GM08714 (cell line): ENCODE results near the gene MAPK8IP2.

Experiments used
- H3K4me3 ChIP-seq: fragments of 200-500 bp; sonication (Bioruptor generic); 2 replicates; pipeline ENCODE4 v1.5.1; 2014; ENCODE audit warnings: mild to moderate bottlenecking, low read length, inconsistent platforms
- ZNF274 ChIP-seq: IDR thresholded peaks from 2 replicates; pipeline ENCODE4 v1.6.1; 2012; ENCODE audit warnings: mild to moderate bottlenecking, low read depth, low read length

Gene MAPK8IP2

DNA sequence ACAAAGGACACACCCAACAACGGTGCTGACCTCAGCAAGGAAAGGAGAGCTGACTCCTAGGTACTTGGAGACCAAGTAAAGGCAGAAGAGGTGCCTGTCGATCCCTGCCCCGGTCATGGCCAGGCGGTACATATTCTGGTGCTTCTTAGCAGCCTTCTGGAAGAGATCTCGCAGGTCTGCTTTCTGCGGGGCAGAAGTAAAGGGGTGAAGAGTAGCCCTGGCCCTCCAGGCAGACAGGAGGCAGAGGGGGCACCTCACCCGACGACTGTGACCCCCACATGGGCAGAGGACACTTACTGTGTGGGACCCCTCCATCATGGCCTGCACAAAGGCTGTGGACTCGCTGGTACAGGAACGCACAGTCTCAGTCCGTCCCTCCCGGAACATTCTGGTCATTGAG lies 29.7 kb upstream of the MAPK8IP2 start:
- no peak overlapping the region for H3K4me3 ChIP-seq
- no peak for TF ChIP-seq ZNF274

GRCh38 chr22:50571264-50572175 lies 29.1 kb upstream of the MAPK8IP2 start:
- no peak overlapping the region for H3K4me3 ChIP-seq
- no peak for TF ChIP-seq ZNF274

- no peak for TF ChIP-seq ZNF274
- H3K4me3 ChIP-seq = no peak overlapping the region
These were observed 27.6 kb upstream of the MAPK8IP2 start for GRCh38 chr22:50572965-50573364.

GRCh38 chr22:50573491-50574382 lies 26.9 kb upstream of the MAPK8IP2 start:
- no peak overlapping the region for H3K4me3 ChIP-seq
- no peak for TF ChIP-seq ZNF274

DNA sequence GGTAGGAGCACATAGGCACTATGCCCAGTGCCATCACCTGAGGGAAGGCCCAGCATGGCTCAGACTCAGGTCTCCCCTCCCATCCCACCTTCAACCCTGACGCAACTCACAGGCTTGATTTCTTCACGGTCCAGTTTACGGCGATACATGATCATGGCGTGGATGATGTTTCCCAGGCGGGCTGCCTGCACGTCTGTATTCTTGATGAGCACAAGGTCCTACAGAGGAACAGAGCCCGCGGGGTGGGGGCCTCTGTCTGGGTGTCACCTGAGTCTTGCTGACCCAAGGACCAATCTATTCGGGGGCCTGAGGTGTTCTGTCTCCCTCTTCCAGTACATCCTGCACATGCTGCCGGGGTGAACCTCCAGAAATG lies 26.2 kb upstream of the MAPK8IP2 start:
- H3K4me3 ChIP-seq = no peak overlapping the region
- TF ChIP-seq ZNF274 = no peak

GRCh38 chr22:50575426-50575941 lies 25.1 kb upstream of the MAPK8IP2 start:
- TF ChIP-seq ZNF274 = no peak
- H3K4me3 ChIP-seq = no peak overlapping the region

- no peak overlapping the region for H3K4me3 ChIP-seq
- TF ChIP-seq ZNF274 = no peak
These were observed 24.5 kb upstream of the MAPK8IP2 start for GRCh38 chr22:50576070-50576469.

DNA sequence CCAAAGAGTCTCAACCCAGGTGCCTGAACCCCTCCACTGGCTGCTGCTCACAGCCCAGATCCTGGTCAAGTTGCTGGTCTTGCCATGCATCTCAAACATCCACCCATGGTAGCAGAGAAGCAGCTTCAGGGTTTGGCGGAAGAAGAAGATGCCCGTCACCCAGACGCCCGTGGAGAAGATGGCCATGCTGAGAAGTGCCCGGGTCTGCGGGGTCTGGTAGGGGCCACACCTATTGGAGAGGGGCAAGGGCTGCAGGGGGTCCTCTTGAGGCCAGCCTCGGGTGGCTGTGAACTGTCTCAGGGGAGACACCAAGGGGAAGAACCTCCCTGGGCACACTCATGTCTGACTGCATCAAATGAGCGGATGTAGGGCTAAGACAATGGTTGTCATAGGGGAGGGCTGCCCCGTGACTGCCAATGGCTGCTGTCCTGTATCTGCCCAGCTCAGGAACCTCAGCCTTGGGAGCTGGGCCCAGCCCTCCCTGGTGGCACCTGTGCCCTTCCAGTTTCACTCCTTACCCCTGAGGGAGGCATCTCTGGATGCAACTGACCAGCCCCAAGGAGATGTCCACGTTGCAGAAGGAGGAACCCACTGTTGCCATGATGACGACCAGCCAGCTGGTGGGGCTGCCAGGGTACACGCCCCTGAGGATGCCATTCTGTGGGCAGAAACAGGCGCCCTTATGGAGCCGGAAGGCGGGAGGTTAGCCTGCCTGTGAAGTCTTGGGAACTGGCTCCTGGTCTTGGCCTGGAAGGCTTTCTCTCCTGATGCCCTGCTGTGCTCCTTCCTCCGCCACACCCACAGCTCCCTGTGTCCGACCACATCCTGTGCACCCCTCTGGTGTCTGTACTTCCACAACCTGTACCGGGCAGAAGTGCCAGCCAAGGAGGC lies 23.5 kb upstream of the MAPK8IP2 start:
- no peak overlapping the region for H3K4me3 ChIP-seq
- TF ChIP-seq ZNF274 = no peak

GRCh38 chr22:50577697-50577986 lies 23.0 kb upstream of the MAPK8IP2 start:
- no peak overlapping the region for H3K4me3 ChIP-seq
- no peak for TF ChIP-seq ZNF274

- no peak for TF ChIP-seq ZNF274
These were observed 22.4 kb upstream of the MAPK8IP2 start, which contains the start of gene CPT1B for GRCh38 chr22:50577987-50578775. Gene CPT1B (minus strand): TSS chr22:50578427. CDS start chr22:50577915, 512 bp downstream.

DNA sequence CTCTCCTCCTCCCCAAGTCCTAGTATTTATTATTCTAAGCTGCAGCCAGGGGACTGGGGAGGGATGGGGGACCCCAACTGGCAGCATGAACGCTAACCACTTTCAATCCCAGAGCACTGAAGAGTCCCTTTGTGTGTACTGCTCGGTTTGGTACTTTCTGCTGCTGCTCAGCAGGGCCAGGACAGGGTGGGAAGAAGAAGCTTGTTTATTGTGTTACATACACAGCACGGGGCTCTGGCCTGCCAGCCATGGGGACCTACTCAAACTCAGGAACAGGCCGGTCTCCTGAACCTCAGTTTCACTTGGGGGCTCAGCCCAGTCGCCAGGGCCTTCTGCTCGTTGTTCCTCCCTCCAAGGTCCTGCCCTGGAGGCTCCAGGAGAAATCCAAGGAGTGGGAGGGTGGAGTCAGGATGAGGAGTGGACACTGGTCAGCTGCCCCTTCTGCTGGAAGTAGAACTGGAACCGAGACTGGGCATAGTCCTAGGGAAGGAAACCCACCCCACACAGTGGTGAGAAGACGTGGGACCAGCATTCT lies 21.8 kb upstream of the MAPK8IP2 start:
- no peak overlapping the region for H3K4me3 ChIP-seq
- TF ChIP-seq ZNF274 = no peak

More at GRCh38 chr22:50577987-50578775, 22.4 kb upstream of the MAPK8IP2 start, which contains the start of gene CPT1B:
- no peak within 1 kb of the TSS for H3K4me3 ChIP-seq

GRCh38 chr22:50579752-50580151 lies 20.8 kb upstream of the MAPK8IP2 start:
- TF ChIP-seq ZNF274 = no peak
- no peak overlapping the region for H3K4me3 ChIP-seq
